GM12878 (cell line): ENCODE results near the gene TOM1L1.

Source experiments
- CEBPB ChIP-seq, 2 experiments: fragments of 150-350 bp in 1 of 2; IDR thresholded peaks; 2 replicates each; pipeline ENCODE4 v1.6.1; 2012 to 2014; ENCODE audit warnings: low read depth in 2 of 2, low read length in 2 of 2, borderline replicate concordance in 1 of 2, inconsistent platforms in 1 of 2
- CHD4 ChIP-seq: fragments of 200-600 bp; sonication (generic); IDR thresholded peaks from 2 replicates; pipeline ENCODE4 v1.6.1; 2016; ENCODE audit warnings: mild to moderate bottlenecking
- CREB1 ChIP-seq: IDR thresholded peaks from 2 replicates; pipeline ENCODE4 v1.6.1; 2012; ENCODE audit warnings: low read depth, mild to moderate bottlenecking, inconsistent platforms
- EZH2 ChIP-seq: IDR thresholded peaks from 2 replicates; pipeline ENCODE4 v1.6.1; 2012; ENCODE audit warnings: low read depth, mild to moderate bottlenecking, control low read depth, inconsistent platforms, low read length, borderline replicate concordance; ENCODE audit not compliant: control insufficient read depth
- POLR2AphosphoS2 ChIP-seq: IDR thresholded peaks from 2 replicates; pipeline ENCODE4 v1.6.1; 2011; ENCODE audit warnings: low read depth, mild to moderate bottlenecking, low read length, improper control_type of control experiment, moderate library complexity
- REST ChIP-seq: IDR thresholded peaks from 2 replicates; pipeline ENCODE4 v1.6.1; 2012; ENCODE audit warnings: mild to moderate bottlenecking, low read depth, low read length
- RFX5 ChIP-seq: IDR thresholded peaks from 2 replicates; pipeline ENCODE4 v1.6.1; 2011; ENCODE audit warnings: low read depth, low read length, improper control_type of control experiment
- SP1 ChIP-seq: IDR thresholded peaks from one replicate; pipeline ENCODE4 v1.6.1; 2011; ENCODE audit warnings: low read depth, low read length
- ZBTB33 ChIP-seq: fragments of 450-650 bp; IDR thresholded peaks from 2 replicates; pipeline ENCODE4 v1.6.1; 2017; ENCODE audit warnings: mild to moderate bottlenecking
- ZSCAN29 ChIP-seq: fragments of 450-650 bp; IDR thresholded peaks from 2 replicates; pipeline ENCODE4 v1.6.1; 2017; ENCODE audit warnings: mild to moderate bottlenecking, moderate library complexity
- TF ChIP-seq, protein P1 (sequence below), 3 experiments: IDR thresholded peaks in 2 of 3; conservative IDR thresholded peaks in 1 of 3; 2 replicates each; pipeline ENCODE4 v1.5.1; 2011; ENCODE audit warnings: low read depth in 3 of 3, low read length in 3 of 3, mild to moderate bottlenecking in 3 of 3, control low read depth in 2 of 3, moderate library complexity in 2 of 3, inconsistent platforms in 1 of 3, mixed read lengths in 1 of 3; ENCODE audit not compliant: control insufficient read depth in 2 of 3, insufficient read depth in 1 of 3; ENCODE audit errors: extremely low read depth in 1 of 3
- TF ChIP-seq, protein P2 (sequence below): fragments of 450-650 bp; formaldehyde crosslinking; IDR thresholded peaks from 2 replicates; pipeline ENCODE4 v1.4.0; 2020; ENCODE audit warnings: mild to moderate bottlenecking, moderate library complexity

DNA sequence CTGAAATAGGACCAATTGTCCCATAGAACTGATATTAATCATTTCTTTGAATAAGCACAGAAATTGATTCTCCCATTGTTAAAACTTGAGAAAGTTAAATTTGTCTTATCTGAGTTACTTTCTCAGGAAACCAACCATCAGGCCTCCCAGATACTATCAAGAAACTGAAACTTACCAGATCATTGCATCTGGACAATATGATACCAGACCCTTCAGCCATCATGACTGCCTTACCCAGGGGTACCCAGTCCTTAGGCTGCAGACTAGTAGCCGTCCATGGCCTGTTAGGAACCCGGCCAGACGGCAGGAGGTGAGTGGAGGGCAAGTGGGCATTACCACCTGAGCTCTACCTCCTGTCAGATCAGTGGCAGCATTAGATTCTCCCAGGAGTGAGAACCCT, 75.7 kb downstream of the TOM1L1 start:
- TF ChIP-seq CHD4 (no peak), POLR2AphosphoS2 (no peak), CREB1 (no peak), EZH2 (no peak), RFX5 (no peak), CEBPB (IDR thresholded peaks at IDR 0.05; ENCODE audit: borderline replicate concordance in 1 of 2, low read depth in 2 of 2, low read length in 2 of 2) (no peak), SP1 (no peak), ZBTB33 (no peak), REST (no peak), ZSCAN29 (no peak)
- TF ChIP-seq, protein P1, sequence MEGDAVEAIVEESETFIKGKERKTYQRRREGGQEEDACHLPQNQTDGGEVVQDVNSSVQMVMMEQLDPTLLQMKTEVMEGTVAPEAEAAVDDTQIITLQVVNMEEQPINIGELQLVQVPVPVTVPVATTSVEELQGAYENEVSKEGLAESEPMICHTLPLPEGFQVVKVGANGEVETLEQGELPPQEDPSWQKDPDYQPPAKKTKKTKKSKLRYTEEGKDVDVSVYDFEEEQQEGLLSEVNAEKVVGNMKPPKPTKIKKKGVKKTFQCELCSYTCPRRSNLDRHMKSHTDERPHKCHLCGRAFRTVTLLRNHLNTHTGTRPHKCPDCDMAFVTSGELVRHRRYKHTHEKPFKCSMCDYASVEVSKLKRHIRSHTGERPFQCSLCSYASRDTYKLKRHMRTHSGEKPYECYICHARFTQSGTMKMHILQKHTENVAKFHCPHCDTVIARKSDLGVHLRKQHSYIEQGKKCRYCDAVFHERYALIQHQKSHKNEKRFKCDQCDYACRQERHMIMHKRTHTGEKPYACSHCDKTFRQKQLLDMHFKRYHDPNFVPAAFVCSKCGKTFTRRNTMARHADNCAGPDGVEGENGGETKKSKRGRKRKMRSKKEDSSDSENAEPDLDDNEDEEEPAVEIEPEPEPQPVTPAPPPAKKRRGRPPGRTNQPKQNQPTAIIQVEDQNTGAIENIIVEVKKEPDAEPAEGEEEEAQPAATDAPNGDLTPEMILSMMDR (IDR thresholded peaks at IDR 0.05 in 2 of 3, conservative IDR thresholded peaks at IDR 0.05 in 1 of 3; ENCODE audit: control insufficient read depth in 2 of 3, extremely low read depth in 1 of 3, insufficient read depth in 1 of 3, low read depth in 3 of 3, low read length in 3 of 3) = no peak
- TF ChIP-seq, protein P2, sequence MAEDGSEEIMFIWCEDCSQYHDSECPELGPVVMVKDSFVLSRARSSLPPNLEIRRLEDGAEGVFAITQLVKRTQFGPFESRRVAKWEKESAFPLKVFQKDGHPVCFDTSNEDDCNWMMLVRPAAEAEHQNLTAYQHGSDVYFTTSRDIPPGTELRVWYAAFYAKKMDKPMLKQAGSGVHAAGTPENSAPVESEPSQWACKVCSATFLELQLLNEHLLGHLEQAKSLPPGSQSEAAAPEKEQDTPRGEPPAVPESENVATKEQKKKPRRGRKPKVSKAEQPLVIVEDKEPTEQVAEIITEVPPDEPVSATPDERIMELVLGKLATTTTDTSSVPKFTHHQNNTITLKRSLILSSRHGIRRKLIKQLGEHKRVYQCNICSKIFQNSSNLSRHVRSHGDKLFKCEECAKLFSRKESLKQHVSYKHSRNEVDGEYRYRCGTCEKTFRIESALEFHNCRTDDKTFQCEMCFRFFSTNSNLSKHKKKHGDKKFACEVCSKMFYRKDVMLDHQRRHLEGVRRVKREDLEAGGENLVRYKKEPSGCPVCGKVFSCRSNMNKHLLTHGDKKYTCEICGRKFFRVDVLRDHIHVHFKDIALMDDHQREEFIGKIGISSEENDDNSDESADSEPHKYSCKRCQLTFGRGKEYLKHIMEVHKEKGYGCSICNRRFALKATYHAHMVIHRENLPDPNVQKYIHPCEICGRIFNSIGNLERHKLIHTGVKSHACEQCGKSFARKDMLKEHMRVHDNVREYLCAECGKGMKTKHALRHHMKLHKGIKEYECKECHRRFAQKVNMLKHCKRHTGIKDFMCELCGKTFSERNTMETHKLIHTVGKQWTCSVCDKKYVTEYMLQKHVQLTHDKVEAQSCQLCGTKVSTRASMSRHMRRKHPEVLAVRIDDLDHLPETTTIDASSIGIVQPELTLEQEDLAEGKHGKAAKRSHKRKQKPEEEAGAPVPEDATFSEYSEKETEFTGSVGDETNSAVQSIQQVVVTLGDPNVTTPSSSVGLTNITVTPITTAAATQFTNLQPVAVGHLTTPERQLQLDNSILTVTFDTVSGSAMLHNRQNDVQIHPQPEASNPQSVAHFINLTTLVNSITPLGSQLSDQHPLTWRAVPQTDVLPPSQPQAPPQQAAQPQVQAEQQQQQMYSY = no peak
